ENCODE data around the gene PLA2G6.

The PLA2G6 gene, protein sequence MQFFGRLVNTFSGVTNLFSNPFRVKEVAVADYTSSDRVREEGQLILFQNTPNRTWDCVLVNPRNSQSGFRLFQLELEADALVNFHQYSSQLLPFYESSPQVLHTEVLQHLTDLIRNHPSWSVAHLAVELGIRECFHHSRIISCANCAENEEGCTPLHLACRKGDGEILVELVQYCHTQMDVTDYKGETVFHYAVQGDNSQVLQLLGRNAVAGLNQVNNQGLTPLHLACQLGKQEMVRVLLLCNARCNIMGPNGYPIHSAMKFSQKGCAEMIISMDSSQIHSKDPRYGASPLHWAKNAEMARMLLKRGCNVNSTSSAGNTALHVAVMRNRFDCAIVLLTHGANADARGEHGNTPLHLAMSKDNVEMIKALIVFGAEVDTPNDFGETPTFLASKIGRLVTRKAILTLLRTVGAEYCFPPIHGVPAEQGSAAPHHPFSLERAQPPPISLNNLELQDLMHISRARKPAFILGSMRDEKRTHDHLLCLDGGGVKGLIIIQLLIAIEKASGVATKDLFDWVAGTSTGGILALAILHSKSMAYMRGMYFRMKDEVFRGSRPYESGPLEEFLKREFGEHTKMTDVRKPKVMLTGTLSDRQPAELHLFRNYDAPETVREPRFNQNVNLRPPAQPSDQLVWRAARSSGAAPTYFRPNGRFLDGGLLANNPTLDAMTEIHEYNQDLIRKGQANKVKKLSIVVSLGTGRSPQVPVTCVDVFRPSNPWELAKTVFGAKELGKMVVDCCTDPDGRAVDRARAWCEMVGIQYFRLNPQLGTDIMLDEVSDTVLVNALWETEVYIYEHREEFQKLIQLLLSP

DNA sequence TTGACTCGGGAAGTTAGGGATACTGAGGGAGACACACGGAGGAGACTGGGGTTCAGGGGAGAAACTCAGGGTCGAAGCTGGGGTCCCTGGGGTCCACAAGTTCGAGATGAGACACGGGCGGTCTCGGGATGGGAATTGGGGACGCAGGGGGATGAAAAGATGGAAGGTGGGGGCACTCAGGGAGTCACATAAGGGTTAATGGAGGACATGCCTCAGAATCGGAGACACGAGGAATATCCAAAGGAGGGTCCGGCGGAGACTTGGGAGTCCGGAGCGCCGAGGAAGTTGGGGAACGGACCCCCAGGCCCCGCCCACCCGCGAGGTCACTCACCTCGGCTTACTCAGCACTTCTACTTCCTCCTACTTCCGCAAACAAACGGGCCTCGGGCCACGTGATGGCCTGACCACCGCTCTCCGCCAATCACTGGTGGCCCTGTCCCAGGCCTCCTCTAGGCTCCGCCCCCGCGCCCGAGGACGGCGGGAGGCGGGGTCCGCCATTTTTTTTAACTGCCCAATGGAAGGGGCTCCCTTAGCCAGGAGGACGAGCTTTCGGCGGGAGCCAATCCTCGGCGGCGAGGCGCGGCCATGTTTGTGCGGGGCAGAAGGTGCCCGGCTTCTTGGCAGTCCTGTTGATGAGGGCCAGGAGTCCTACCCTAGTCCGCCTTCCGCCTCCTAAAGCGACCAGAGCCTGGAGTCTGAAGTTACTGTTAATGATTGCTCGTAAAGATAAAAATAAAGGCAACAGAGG, at the start of gene PLA2G6:
Gene PLA2G6, minus strand, starts transcription at position 378 of the 748 bp plus-strand sequence. CDS start 12,404 bp downstream, outside the sequence.
- no peaks in the 10 kb centered on the region for H3K27me3 ChIP-seq (ENCODE audit: control insufficient read depth, insufficient read depth, low read length)
- H3K36me3 ChIP-seq (ENCODE audit: control insufficient read depth, insufficient read depth, low read length), result no peaks in the 10 kb centered on the region
- no peaks in the 10 kb centered on the region for H3K4me1 ChIP-seq
- TF ChIP-seq, protein P1, sequence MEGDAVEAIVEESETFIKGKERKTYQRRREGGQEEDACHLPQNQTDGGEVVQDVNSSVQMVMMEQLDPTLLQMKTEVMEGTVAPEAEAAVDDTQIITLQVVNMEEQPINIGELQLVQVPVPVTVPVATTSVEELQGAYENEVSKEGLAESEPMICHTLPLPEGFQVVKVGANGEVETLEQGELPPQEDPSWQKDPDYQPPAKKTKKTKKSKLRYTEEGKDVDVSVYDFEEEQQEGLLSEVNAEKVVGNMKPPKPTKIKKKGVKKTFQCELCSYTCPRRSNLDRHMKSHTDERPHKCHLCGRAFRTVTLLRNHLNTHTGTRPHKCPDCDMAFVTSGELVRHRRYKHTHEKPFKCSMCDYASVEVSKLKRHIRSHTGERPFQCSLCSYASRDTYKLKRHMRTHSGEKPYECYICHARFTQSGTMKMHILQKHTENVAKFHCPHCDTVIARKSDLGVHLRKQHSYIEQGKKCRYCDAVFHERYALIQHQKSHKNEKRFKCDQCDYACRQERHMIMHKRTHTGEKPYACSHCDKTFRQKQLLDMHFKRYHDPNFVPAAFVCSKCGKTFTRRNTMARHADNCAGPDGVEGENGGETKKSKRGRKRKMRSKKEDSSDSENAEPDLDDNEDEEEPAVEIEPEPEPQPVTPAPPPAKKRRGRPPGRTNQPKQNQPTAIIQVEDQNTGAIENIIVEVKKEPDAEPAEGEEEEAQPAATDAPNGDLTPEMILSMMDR (IDR thresholded peaks at IDR 0.05), result no peak
- H3K9ac ChIP-seq, result peak within 1 kb of the TSS; percentile 28
- no peaks in the 10 kb centered on the region for H3K9me3 ChIP-seq (ENCODE audit: control insufficient read depth, low read length)
- peak within 1 kb of the TSS; percentile 99 for H3K4me2 ChIP-seq (ENCODE audit: low read length)
- H3K4me3 ChIP-seq (ENCODE audit: low read depth, low read length), result peak within 1 kb of the TSS; percentile 94
- peak within 1 kb of the TSS; percentile 87 for H3K27ac ChIP-seq
- no peaks in the 10 kb centered on the region for H3K79me2 ChIP-seq
- H2AFZ ChIP-seq, result peak within 1 kb of the TSS; percentile 87

DNA sequence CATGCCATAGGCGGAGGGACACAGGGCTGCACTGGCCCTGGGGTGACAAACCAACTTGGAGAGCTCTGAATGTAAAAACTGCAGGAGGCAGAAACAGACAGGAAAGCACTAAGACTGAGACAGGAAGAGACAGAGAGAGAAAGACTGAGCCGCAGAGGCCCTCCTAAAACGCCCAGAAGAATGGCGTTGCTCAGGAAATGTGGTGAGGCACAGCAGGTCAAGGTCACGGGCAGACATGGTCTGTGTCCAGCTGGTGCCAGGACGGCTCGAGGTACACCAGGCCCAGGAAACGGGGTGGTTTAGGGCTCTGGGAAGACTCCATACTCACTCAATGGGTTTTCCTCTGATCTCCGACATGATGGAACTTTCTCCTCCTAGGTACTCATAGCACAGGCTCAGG, 49.3 kb upstream of the PLA2G6 start:
- Histone ChIP-seq H3K9me3 (ENCODE audit: control insufficient read depth, low read length) (no peaks in the 10 kb centered on the region), H3K36me3 (ENCODE audit: control insufficient read depth, insufficient read depth, low read length) (no peaks in the 10 kb centered on the region), H3K79me2 (no peaks in the 10 kb centered on the region), H3K4me2 (ENCODE audit: low read length) (no peak overlapping the region), H3K27me3 (ENCODE audit: control insufficient read depth, insufficient read depth, low read length) (no peaks in the 10 kb centered on the region), H3K9ac (no peak overlapping the region), H3K4me1 (no peaks in the 10 kb centered on the region), H3K27ac (no peak overlapping the region), H2AFZ (no peak overlapping the region), H3K4me3 (ENCODE audit: low read depth, low read length) (no peak overlapping the region)
- TF ChIP-seq, protein P1 (IDR thresholded peaks at IDR 0.05), result no peak

DNA sequence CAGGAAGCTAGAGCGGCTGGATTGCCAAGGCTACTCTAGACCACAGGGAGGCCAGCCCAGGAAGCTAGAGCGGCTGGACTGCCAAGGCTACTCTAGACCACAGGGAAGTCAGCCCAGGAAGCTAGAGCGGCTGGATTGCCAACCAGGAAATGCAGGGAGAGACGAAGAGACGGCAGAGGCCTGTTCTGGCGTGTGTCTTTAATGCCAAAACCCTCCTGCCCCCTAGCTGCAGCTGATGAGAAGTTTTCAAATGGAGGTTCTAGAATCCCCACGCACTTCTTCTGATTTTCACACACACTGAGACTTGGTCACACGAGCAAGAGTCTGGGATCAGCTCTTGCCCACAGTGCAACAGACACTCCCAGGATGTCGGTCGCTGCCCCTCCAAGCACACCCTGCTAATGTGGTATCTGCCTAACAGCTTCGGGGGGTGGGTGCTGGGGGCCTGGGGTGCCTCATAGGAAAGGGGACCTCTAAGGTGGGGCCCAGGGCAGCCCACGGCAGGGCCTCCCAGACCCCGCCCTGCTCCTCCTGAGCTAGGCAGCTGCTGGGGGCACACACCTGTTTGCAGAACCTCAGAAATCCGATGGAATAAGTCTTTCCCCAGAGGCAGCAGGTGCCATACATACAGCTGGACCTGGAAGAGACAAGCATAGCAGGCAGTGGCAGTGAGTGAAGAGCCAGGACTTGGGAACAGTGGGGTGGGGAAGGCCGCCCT, 48.6 kb upstream of the PLA2G6 start:
- TF ChIP-seq, protein P1 (IDR thresholded peaks at IDR 0.05), result no peak
- Histone ChIP-seq H2AFZ (no peak overlapping the region), H3K36me3 (ENCODE audit: control insufficient read depth, insufficient read depth, low read length) (no peaks in the 10 kb centered on the region), H3K4me1 (no peaks in the 10 kb centered on the region), H3K79me2 (no peaks in the 10 kb centered on the region), H3K9me3 (ENCODE audit: control insufficient read depth, low read length) (no peaks in the 10 kb centered on the region), H3K4me3 (ENCODE audit: low read depth, low read length) (no peak overlapping the region), H3K27me3 (ENCODE audit: control insufficient read depth, insufficient read depth, low read length) (no peaks in the 10 kb centered on the region), H3K27ac (no peak overlapping the region), H3K9ac (no peak overlapping the region), H3K4me2 (ENCODE audit: low read length) (no peak overlapping the region)

DNA sequence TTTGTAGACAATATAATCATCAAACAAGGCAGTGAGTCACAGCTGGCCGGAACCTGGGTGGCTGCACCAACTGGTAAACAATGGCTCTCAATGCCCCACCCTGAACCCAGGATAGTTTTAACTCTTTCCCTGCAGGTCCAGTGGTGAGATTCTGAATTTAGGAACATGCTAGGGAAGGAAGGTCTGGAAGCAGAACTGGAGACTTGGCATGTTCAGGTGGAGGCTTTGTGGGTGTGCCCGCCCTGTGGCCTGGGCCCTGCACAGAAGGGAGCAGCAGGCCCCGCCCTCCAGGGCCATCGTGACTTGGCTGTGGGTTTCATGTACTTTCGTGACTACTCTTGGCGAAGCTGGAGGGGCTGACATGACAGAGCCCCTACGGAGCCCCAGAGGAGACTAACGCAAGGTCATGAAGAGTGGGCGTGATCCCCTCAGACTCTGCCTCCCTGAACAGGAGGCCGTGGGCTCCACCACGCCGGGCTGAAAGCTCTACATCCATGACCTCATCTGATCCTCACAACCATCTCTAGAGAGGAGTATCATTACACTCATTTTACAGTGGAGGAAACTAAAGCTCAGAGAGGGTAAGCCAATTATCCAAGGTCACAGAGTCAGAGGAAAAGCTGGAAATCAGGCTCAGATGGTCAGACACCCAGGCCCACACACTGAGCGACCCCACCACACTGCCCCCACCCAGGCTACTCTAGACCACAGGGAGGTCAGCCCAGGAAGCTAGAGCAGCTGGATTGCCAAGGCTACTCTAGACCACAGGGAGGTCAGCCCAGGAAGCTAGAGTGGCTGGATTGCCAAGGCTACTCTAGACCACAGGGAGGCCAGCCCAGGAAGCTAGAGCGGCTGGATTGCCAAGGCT, 47.5 kb upstream of the PLA2G6 start:
- no peak overlapping the region for H2AFZ ChIP-seq
- H3K27me3 ChIP-seq (ENCODE audit: control insufficient read depth, insufficient read depth, low read length), result no peaks in the 10 kb centered on the region
- TF ChIP-seq, protein P1 (IDR thresholded peaks at IDR 0.05), result no peak
- no peak overlapping the region for H3K4me3 ChIP-seq (ENCODE audit: low read depth, low read length)
- no peaks in the 10 kb centered on the region for H3K36me3 ChIP-seq (ENCODE audit: control insufficient read depth, insufficient read depth, low read length)
- no peak overlapping the region for H3K9ac ChIP-seq
- no peaks in the 10 kb centered on the region for H3K79me2 ChIP-seq
- no peak overlapping the region for H3K4me2 ChIP-seq (ENCODE audit: low read length)
- H3K27ac ChIP-seq, result peak overlapping the region; percentile 24
- no peaks in the 10 kb centered on the region for H3K4me1 ChIP-seq
- no peaks in the 10 kb centered on the region for H3K9me3 ChIP-seq (ENCODE audit: control insufficient read depth, low read length)
